GM18951 (cell line): Measurements from ENCODE around the gene FCGBP.
"Not testable (repeated sequence)": the region's sequence is repeated elsewhere in the genome, so short reads cannot be mapped to it uniquely, and the experiment has no call there.

ENCODE experiments used
- POLR2A ChIP-seq: IDR thresholded peaks from 4 replicates; pipeline ENCODE4 v1.6.1; 2011; ENCODE audit warnings: mild to moderate bottlenecking; ENCODE audit not compliant: insufficient read length, insufficient read depth; ENCODE audit errors: extremely low read depth
- in situ Hi-C: fragments of 300-500 bp; cut with MboI; formaldehyde crosslinking; loops from one replicate; pipeline ENCODE4 v1.12.0; 2022; ENCODE audit warnings: low sequenced_read_pairs, mixed read lengths, inconsistent platforms; ENCODE audit not compliant: unreplicated experiment

FCGBP gene

GRCh38 chr19:39917561-39918182, 16.8 kb downstream of the FCGBP start:
- in situ Hi-C loops: no loop called here

DNA sequence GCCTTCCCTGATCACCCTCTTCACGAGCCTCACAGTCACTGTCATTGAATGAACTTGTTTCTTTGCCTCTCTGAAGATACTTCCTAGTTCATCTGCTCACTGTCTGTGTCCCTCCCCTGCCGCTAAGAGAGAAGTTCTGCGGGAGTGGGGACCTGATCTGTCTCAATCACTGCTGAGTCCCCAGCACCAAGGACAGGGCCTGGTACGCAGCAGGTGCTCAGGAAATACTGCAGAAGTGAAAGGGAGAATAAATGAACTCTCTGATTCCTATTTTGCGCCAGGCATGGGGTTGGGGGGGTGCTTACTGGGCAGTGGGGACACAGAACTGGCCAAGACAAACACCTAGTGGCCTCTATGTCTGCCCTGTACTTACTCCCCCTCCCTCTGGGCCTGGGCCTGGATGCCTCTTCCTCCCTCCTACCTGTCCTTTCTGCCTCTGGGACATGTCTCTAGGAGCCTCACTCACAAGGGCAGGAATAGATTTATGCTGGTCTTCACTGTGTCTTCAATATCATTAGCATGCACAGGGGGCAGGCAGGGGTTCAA, 17.5 kb downstream of the FCGBP start:
- in situ Hi-C loops: no loop called here
- no peak for TF ChIP-seq POLR2A

More at GRCh38 chr19:39917561-39918182, 16.8 kb downstream of the FCGBP start:
- TF ChIP-seq POLR2A: no peak

DNA sequence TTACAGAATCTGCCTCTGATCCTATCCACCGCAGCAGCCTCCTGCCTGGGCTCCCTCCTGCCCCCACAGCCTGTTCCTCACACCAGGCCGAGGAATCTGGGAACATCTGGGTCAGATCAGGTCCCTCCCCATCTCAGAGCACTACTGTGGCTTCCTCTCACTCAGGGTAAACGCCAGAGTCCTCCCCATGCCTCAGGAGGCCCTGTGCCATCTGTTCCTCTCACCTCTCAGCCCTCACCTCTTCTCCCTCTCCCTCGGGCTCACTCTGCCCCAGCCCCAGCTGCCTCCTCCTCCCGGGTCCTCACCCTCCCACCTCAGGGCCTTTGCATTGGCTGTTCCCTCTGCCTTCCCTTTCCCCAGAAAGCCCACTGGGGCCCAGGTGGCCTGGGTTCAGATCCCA, 18.2 kb downstream of the FCGBP start:
- in situ Hi-C loops: no loop called here
- no peak for TF ChIP-seq POLR2A

DNA sequence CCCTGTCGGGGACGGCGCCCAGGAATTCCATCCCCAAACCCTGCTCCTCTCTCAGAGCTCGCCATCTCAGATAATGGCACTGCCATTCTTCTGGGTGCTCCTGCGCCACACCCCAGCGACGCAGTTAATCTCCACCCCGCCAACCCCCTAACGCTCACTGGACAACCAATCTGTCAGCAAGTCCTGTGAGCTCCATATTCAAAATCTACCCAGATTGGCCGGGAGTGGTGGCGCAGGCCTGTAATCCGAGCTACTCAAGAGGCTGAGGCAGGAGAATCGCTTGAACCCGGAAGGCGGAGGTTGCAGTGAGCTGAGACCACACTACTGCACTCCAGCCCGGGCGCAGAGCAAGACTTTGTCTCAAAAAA, 18.6 kb downstream of the FCGBP start:
- in situ Hi-C loops: no loop called here
- TF ChIP-seq POLR2A: no peak

DNA sequence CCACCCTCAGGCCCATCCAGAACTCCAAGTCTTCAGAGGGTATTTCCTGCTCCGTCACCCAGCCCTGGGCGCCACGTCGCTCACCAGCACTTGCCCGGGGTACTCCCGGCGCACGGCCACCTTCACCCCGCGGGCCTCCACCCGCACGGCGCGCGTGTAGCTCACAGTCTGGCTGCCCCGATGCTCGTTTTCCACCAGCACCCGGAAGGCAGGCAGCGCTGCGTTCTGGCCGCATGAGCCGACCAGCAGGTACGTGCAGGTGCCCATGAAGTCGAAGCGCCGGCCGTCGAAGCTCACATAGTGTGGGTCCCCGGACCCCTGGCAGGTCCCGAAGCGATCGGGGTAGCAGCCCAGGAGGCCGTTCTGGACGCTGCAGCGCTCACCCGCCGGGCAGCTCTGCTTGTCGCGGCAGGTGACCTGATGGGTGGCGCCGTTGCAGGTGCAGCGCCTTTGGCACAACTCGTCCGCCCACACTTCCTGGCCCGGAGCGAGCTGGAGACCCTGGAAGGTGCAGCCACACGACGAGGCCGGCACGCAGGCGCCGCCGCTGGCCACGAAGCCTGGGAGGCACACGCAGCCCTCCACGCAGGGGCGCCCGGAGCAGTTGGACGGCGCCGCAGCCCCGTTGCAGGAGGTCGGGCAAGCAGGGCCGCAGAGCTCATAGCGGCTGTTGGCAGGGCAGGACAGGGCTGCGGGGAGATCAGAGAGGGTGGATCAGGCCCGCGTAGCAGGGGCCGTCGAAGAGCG, 19.2 kb downstream of the FCGBP start:
- in situ Hi-C loops: no loop called here
- no peak for TF ChIP-seq POLR2A

GRCh38 chr19:39913682-39914333, 20.6 kb downstream of the FCGBP start:
- in situ Hi-C loops: no loop called here
- TF ChIP-seq POLR2A: no peak

DNA sequence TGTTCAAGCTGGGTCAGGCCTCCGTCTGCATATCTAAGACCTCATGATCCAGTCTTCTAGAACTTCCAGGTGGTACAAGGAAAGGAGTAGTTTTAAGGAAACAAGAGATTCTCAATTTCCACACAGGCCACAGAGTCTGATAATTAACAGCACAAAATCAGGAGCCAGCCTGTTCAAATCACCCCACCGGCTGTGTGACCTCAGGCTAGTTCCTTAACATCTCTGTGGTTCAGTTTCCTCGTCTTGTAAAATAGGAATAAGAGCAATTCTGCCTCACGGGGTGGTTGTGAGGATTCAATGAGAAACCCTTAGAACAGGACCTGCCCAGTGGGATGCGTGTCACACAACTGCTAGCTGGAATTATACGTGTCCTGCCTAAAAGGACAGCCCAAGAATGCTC, 25.6 kb downstream of the FCGBP start:
- TF ChIP-seq POLR2A: no peak
- in situ Hi-C loops: no loop called here

DNA sequence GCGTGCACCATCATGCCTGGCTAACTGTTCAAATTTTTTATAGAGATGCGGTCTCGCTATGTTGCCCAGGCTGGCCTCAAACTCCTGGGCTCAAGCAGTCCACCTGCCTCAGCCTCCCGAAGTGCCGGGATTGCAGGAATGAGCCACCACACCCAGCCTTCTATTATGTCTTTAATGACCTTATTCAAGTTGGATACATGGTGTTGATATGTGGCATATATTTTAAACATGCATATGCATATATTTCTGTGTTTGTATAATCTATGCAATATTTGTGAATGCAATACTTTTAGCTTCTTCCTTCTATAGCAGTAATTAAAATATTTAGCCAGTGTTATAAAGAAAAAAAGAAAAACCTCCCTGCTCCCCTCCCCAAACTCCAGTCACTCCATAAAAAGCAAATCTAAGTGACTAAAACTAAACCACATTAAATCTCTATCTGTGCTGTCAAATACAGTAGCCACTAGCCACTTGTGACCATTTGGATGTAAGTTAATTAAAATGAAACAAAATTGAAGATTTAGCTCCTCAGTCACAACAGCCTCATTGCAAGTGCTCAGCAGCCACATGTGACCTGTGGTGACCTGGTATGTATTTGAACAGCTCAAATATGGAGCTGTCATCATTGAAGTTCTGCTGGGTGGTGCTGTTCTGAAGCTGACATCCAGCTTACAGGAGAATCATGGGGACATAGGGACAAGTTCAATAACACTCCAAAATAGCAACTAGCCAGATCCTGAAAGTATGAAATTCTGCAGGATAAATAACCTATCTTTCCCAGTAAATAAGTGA, 27.4 kb downstream of the FCGBP start:
- TF ChIP-seq POLR2A: no peak
- in situ Hi-C loops: no loop called here

DNA sequence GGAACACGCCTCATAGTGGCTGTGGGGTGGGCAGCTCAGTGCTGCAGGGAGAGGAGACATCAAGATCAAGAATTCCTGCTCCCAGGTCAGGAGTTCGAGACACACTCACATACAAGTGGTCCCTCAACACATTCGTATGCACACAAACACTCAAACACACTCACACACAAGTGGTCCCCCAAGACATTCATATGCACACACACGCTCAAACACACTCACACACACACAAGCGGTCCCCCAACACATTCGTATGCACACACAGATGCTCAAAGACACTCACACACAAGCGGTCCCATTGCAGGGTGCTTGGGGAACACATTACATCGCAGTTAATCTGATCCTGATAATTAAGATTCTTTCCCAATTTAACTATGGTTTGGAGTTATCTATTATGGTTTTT, 28.2 kb downstream of the FCGBP start:
- in situ Hi-C loops: no loop called here
- no peak for TF ChIP-seq POLR2A

- in situ Hi-C loops: not testable (repeated sequence)
Measured at GRCh38 chr19:39903486-39904091, 30.8 kb downstream of the FCGBP start.

GRCh38 chr19:39902326-39902725, 32.1 kb downstream of the FCGBP start:
- in situ Hi-C loops: not testable (repeated sequence)

DNA sequence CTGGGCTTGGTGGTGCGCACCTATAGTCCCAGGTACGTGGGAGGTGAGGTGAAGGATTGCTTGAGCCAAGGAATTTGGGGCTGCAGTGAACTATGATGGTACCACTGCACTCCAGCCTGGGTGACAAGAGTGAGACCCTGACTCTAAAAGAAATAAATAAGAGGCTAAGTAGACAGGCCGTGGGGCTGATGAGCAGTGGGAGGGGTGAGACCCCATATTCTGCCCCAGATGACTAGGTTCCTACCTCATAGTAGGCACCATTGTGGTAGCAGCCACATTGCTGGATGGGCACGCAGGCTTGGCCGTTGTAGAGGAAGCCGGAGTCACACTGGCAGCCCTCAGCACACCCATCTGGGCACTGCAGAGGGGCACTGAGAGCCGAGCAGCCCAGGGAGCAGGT, 32.8 kb downstream of the FCGBP start:
- in situ Hi-C loops: not testable (repeated sequence)

GRCh38 chr19:39898858-39899257, 35.6 kb downstream of the FCGBP start:
- in situ Hi-C loops: not testable (repeated sequence)

GRCh38 chr19:39897511-39898245, 36.8 kb downstream of the FCGBP start:
- in situ Hi-C loops: not testable (repeated sequence)

DNA sequence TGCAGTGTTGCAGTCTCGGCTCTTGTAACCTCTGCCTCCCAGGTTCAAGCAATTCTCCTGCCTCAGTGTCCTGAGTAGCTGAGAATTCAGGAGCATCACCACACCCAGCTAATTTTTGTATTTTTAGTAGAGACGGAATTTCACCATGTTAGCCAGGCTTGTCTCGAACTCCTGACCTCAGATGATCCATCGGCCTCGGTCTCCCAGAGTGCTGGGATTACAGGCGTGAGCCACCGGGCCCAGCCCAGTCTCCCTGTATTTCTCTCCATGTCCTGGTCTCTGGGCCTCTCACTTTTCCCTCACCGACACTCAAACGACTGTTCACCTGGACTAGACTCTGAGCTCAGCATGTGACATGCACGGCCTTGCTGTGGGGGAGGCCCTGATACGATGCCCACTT, 39.3 kb downstream of the FCGBP start:
- in situ Hi-C loops: not testable (repeated sequence)

- in situ Hi-C loops: not testable (repeated sequence)
Measured at GRCh38 chr19:39894236-39894606, 40.2 kb downstream of the FCGBP start.

GRCh38 chr19:39893366-39894235, 40.8 kb downstream of the FCGBP start:
- in situ Hi-C loops: not testable (repeated sequence)

- in situ Hi-C loops: not testable (repeated sequence)
Measured at GRCh38 chr19:39892506-39892902, 41.9 kb downstream of the FCGBP start.
